ACHN (cell line): ENCODE measurements around the gene THAP6.
"Not testable (repeated sequence)": the region's sequence is repeated elsewhere in the genome, so short reads cannot be mapped to it uniquely, and the experiment has no call there.

Source experiments
- DNase-seq: peaks from one replicate; pipeline ENCODE4 v3.0.0-alpha.2; 2015
- in situ Hi-C: cut with HindIII; loops from 2 replicates; pipeline ENCODE4 v1.10.0; 2017; ENCODE audit warnings: low sequenced_read_pairs, low pct_ligation_motif_present, low pct_unique_long_range_greater_than_20kb

The THAP6 gene

GRCh38 chr4:75514949-75515612 lies 808 bp downstream of the THAP6 start:
- DNase-seq: no peak
- in situ Hi-C loops: no loop called here

GRCh38 chr4:75516144-75516543 lies 1.9 kb downstream of the THAP6 start:
- in situ Hi-C loops: no loop called here
- no peak for DNase-seq

- in situ Hi-C loops, DNase-seq: not testable (repeated sequence)
Measured at GRCh38 chr4:75519452-75519851, 5.2 kb downstream of the THAP6 start.

GRCh38 chr4:75525086-75525485 lies 10.8 kb downstream of the THAP6 start:
- DNase-seq: no peak
- in situ Hi-C loops: no loop called here

GRCh38 chr4:75525910-75526309 lies 11.6 kb downstream of the THAP6 start:
- DNase-seq: no peak
- in situ Hi-C loops: no loop called here

GRCh38 chr4:75527482-75527881 lies 13.2 kb downstream of the THAP6 start:
- DNase-seq: no peak
- in situ Hi-C loops: no loop called here

GRCh38 chr4:75530556-75531322 lies 16.5 kb downstream of the THAP6 start:
- no peak for DNase-seq
- in situ Hi-C loops: no loop called here

GRCh38 chr4:75531536-75532143 lies 17.4 kb downstream of the THAP6 start:
- in situ Hi-C loops, DNase-seq: not testable (repeated sequence)

- DNase-seq, in situ Hi-C loops: not testable (repeated sequence)
Measured at GRCh38 chr4:75533339-75533887, 19.1 kb downstream of the THAP6 start.

GRCh38 chr4:75533926-75534325 lies 19.7 kb downstream of the THAP6 start:
- in situ Hi-C loops: not testable (repeated sequence)

GRCh38 chr4:75537308-75537707 lies 23.0 kb downstream of the THAP6 start:
- DNase-seq, in situ Hi-C loops: not testable (repeated sequence)

More at GRCh38 chr4:75533926-75534325, 19.7 kb downstream of the THAP6 start:
- not testable (repeated sequence) for DNase-seq

- in situ Hi-C loops: no loop called here
- peak; percentile 79 for DNase-seq
Measured at GRCh38 chr4:75542824-75543223, 28.6 kb downstream of the THAP6 start.

GRCh38 chr4:75544220-75544619 lies 29.9 kb downstream of the THAP6 start:
- DNase-seq, in situ Hi-C loops: not testable (repeated sequence)

GRCh38 chr4:75544870-75545269 lies 30.6 kb downstream of the THAP6 start:
- in situ Hi-C loops: no loop called here
- DNase-seq: no peak

GRCh38 chr4:75545526-75545925 lies 31.3 kb downstream of the THAP6 start:
- DNase-seq: peak; percentile 4
- in situ Hi-C loops: no loop called here

GRCh38 chr4:75547647-75548387 lies 33.5 kb downstream of the THAP6 start:
- DNase-seq: peak; percentile 5
- in situ Hi-C loops: no loop called here

GRCh38 chr4:75549019-75549418 lies 34.7 kb downstream of the THAP6 start:
- in situ Hi-C loops: no loop called here
- no peak for DNase-seq

- in situ Hi-C loops: no loop called here
- DNase-seq: no peak
Measured at GRCh38 chr4:75552452-75552851, 38.2 kb downstream of the THAP6 start.
